Neural progenitor cell (in vitro differentiated cells): ENCODE results near the gene FBXW2. TPM values are rescaled to one million over a fixed set of nuclear protein-coding genes. Genes with fewer than 3 reads are reported as not detected.

Experiments used
- DNase-seq: peaks from one replicate; pipeline ENCODE4 v3.0.0-alpha.2; 2016; ENCODE audit warnings: low spot score
- H2AFZ ChIP-seq: fragments of 200-600 bp; sonication (generic); replicated peaks from 2 replicates; pipeline ENCODE4 v1.6.1; 2016; ENCODE audit warnings: antibody characterized with exemption
- H3F3A ChIP-seq: fragments of 200-600 bp; sonication (generic); 2 replicates; pipeline ENCODE4 v1.6.1; 2016; ENCODE audit warnings: antibody characterized with exemption, low read depth
- H3K27ac ChIP-seq: fragments of 200-600 bp; sonication (generic); 2 replicates; pipeline ENCODE4 v1.5.1; 2016; ENCODE audit warnings: mild to moderate bottlenecking
- H3K27me3 ChIP-seq: fragments of 200-600 bp; sonication (generic); 2 replicates; pipeline ENCODE4 v1.6.1; 2016; ENCODE audit warnings: mild to moderate bottlenecking, moderate library complexity
- H3K36me3 ChIP-seq: fragments of 200-600 bp; sonication (generic); 2 replicates; pipeline ENCODE4 v1.5.1; 2016
- H3K4me1 ChIP-seq: fragments of 200-600 bp; sonication (generic); 2 replicates; pipeline ENCODE4 v1.6.1; 2016; ENCODE audit warnings: mixed run types
- H3K4me2 ChIP-seq: fragments of 200-600 bp; sonication (generic); 2 replicates; pipeline ENCODE4 v1.6.1; 2016
- H3K4me3 ChIP-seq: fragments of 200-600 bp; sonication (generic); 2 replicates; pipeline ENCODE4 v1.5.1; 2016
- H3K79me2 ChIP-seq: fragments of 200-600 bp; sonication (generic); 2 replicates; pipeline ENCODE4 v1.6.1; 2016; ENCODE audit warnings: low read depth
- H3K9ac ChIP-seq: fragments of 200-600 bp; sonication (generic); 2 replicates; pipeline ENCODE4 v1.6.1; 2016
- H3K9me3 ChIP-seq: fragments of 200-600 bp; sonication (generic); 2 replicates; pipeline ENCODE4 v1.5.1; 2016; ENCODE audit warnings: low read depth
- H4K20me1 ChIP-seq: fragments of 200-600 bp; sonication (generic); 2 replicates; pipeline ENCODE4 v1.6.1; 2016; ENCODE audit warnings: low read depth
- H3K27ac Mint-ChIP-seq: 3 replicates; pipeline ENCODE4 v1.8.0; 2021; ENCODE audit warnings: mixed read lengths
- H3K27me3 Mint-ChIP-seq: 2 replicates; pipeline ENCODE4 v1.8.0; 2022; ENCODE audit warnings: low read depth, mild to moderate bottlenecking, inconsistent platforms, moderate library complexity, mixed read lengths; ENCODE audit not compliant: insufficient read depth
- H3K36me3 Mint-ChIP-seq: 3 replicates; pipeline ENCODE4 v1.8.0; 2021; ENCODE audit warnings: mixed read lengths
- H3K4me1 Mint-ChIP-seq: 3 replicates; pipeline ENCODE4 v1.8.0; 2021; ENCODE audit warnings: mixed read lengths
- H3K4me3 Mint-ChIP-seq: 3 replicates; pipeline ENCODE4 v1.8.0; 2021; ENCODE audit warnings: mild to moderate bottlenecking, moderate library complexity, mixed read lengths
- H3K9me3 Mint-ChIP-seq: 3 replicates; pipeline ENCODE4 v1.8.0; 2020; ENCODE audit warnings: mixed read lengths
- EZH2 ChIP-seq: fragments of 200-600 bp; sonication (generic); IDR thresholded peaks from 2 replicates; pipeline ENCODE4 v1.6.1; 2017; ENCODE audit warnings: antibody characterized with exemption, mild to moderate bottlenecking, moderate library complexity
- EZH2phosphoT487 ChIP-seq: fragments of 200-600 bp; sonication (generic); IDR thresholded peaks from 2 replicates; pipeline ENCODE4 v1.6.1; 2017; ENCODE audit warnings: antibody characterized with exemption
- total RNA-seq: library from RNA; depleted of rRNA; stranded (reverse); fragments of >200 nt; gene quantifications from 2 replicates; pipeline ENCODE4 v1.2.3, GENCODE V29; 2015; ENCODE audit warnings: low replicate concordance
- TF ChIP-seq, protein P1 (sequence below): fragments of 200-600 bp; sonication (generic); IDR thresholded peaks from 2 replicates; pipeline ENCODE4 v1.5.1; 2017; ENCODE audit warnings: antibody characterized with exemption, mild to moderate bottlenecking

FBXW2 gene
- total RNA-seq, 1 donor from 2014 or later, result 32.7 TPM

DNA sequence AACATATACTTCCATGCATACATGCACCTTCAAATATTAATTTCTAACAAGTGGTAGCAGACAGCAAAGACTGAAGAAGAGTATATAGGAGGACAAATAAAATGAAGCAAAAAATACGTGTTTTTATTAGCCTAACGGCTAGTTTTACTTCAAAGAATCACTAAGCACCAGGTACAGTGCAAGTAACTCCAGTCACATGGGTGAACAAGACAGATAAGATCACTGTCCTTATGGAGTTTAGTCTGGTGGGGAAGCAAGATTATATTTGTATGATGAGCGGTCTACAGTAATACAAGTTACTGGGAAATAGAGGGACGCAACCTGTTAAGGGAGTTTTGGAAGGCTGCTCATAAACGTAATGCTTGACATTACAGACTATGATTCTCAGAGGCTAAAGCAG is 16.0 kb downstream of the FBXW2 start:
- Mint-ChIP-seq H3K27me3 (no peaks in the 10 kb centered on the region), H3K4me1 (no peaks in the 10 kb centered on the region), H3K27ac (no peak overlapping the region), H3K4me3 (no peak overlapping the region), H3K9me3 (no peaks in the 10 kb centered on the region), H3K36me3 (peaks cover 18% of the 10 kb centered on the region)
- H3K9me3 ChIP-seq, result no peaks in the 10 kb centered on the region
- peaks cover 35% of the 10 kb centered on the region for H3K79me2 ChIP-seq
- H3F3A ChIP-seq, result no peaks in the 10 kb centered on the region
- H3K9ac ChIP-seq, result no peak overlapping the region
- no peaks in the 10 kb centered on the region for H3K4me1 ChIP-seq
- H3K4me2 ChIP-seq, result no peak overlapping the region
- no peak for DNase-seq
- no peak overlapping the region for H3K27ac ChIP-seq
- H2AFZ ChIP-seq, result no peak overlapping the region
- peaks cover 10% of the 10 kb centered on the region for H4K20me1 ChIP-seq
- peaks cover 3% of the 10 kb centered on the region for H3K36me3 ChIP-seq
- H3K27me3 ChIP-seq, result no peaks in the 10 kb centered on the region
- TF ChIP-seq, protein P1, sequence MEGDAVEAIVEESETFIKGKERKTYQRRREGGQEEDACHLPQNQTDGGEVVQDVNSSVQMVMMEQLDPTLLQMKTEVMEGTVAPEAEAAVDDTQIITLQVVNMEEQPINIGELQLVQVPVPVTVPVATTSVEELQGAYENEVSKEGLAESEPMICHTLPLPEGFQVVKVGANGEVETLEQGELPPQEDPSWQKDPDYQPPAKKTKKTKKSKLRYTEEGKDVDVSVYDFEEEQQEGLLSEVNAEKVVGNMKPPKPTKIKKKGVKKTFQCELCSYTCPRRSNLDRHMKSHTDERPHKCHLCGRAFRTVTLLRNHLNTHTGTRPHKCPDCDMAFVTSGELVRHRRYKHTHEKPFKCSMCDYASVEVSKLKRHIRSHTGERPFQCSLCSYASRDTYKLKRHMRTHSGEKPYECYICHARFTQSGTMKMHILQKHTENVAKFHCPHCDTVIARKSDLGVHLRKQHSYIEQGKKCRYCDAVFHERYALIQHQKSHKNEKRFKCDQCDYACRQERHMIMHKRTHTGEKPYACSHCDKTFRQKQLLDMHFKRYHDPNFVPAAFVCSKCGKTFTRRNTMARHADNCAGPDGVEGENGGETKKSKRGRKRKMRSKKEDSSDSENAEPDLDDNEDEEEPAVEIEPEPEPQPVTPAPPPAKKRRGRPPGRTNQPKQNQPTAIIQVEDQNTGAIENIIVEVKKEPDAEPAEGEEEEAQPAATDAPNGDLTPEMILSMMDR, result no peak
- TF ChIP-seq EZH2, result no peak
- no peak overlapping the region for H3K4me3 ChIP-seq

DNA sequence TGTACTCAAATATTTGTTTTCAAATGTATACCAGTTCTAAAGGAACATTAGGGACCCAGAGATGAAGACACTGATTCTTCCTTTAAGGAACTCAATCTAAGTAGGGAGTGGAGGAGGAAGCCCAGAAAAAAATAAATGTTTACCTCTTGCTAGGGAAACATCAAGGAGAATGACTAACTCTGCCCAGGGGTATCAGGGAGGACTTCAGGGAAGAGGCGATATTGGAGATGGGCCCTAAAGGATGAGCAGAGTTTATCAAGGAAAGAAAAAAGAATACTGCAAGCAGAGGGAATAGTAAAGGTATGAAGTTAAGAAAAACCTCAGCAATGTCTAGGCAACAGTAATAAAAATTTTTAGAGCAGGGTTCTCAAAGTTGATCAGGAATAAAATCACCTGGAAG is 16.4 kb downstream of the FBXW2 start:
- Mint-ChIP-seq H3K27me3 (no peaks in the 10 kb centered on the region), H3K9me3 (no peaks in the 10 kb centered on the region), H3K36me3 (peaks cover 18% of the 10 kb centered on the region), H3K4me1 (no peaks in the 10 kb centered on the region), H3K27ac (no peak overlapping the region), H3K4me3 (no peak overlapping the region)
- Histone ChIP-seq H3K79me2 (peaks cover 31% of the 10 kb centered on the region), H3F3A (no peaks in the 10 kb centered on the region), H3K36me3 (peaks cover 3% of the 10 kb centered on the region), H3K4me1 (no peaks in the 10 kb centered on the region), H2AFZ (no peak overlapping the region), H3K9me3 (no peaks in the 10 kb centered on the region), H3K27ac (no peak overlapping the region), H3K4me2 (no peak overlapping the region), H4K20me1 (peaks cover 10% of the 10 kb centered on the region), H3K9ac (no peak overlapping the region), H3K27me3 (no peaks in the 10 kb centered on the region), H3K4me3 (no peak overlapping the region)
- DNase-seq, result no peak
- TF ChIP-seq EZH2 (no peak), EZH2phosphoT487 (no peak)
- TF ChIP-seq, protein P1, result no peak

DNA sequence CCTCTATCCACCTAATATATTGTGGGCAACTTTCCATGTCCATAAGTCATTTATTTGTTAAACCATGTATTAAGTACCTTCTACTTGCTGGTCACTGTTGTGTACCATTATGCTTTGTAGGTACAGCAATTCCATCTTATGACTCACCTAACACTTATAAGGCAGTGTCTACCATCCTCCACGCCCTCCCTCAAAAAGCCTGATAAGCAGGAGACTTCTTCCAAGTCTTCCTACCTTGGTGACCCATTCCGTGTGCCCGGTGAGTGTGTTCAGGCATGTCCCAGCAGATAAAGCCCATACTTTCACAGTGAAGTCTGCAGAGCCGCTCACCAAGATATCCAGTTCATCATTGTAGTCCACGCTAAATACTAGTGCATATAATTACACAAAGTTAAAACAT is 17.4 kb downstream of the FBXW2 start:
- Mint-ChIP-seq H3K36me3 (peaks cover 17% of the 10 kb centered on the region), H3K4me3 (no peak overlapping the region), H3K9me3 (no peaks in the 10 kb centered on the region), H3K4me1 (no peaks in the 10 kb centered on the region), H3K27me3 (no peaks in the 10 kb centered on the region), H3K27ac (no peak overlapping the region)
- peaks cover 10% of the 10 kb centered on the region for H4K20me1 ChIP-seq
- no peaks in the 10 kb centered on the region for H3F3A ChIP-seq
- H3K4me1 ChIP-seq, result no peaks in the 10 kb centered on the region
- H3K9me3 ChIP-seq, result no peaks in the 10 kb centered on the region
- H3K79me2 ChIP-seq, result peaks cover 23% of the 10 kb centered on the region
- H3K27ac ChIP-seq, result no peak overlapping the region
- TF ChIP-seq EZH2 (no peak), EZH2phosphoT487 (no peak)
- TF ChIP-seq, protein P1, result no peak
- no peak overlapping the region for H3K9ac ChIP-seq
- no peaks in the 10 kb centered on the region for H3K27me3 ChIP-seq
- no peak overlapping the region for H3K4me3 ChIP-seq
- no peak overlapping the region for H2AFZ ChIP-seq
- H3K36me3 ChIP-seq, result peaks cover 9% of the 10 kb centered on the region
- no peak overlapping the region for H3K4me2 ChIP-seq
- no peak for DNase-seq

DNA sequence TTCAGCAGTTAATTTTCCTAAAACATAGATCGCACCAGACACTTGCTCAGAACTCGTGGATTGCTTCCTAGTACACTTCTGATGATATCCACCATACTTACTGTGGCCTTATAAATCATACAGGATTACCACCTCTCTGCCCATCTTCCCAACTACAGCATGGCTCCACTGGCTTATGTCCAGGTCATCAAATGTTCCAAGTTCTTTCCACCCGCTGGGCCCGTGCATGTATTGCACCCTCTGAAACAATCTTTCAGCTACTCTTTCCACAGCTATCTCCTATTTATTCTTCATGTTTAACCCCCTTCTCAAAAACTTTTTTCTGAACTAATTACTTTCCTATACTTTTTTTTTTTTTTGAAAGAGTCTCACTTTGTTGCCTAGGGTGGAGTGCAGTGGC is 18.5 kb downstream of the FBXW2 start:
- H3K27me3 Mint-ChIP-seq, result no peaks in the 10 kb centered on the region
- H3K4me3 ChIP-seq, result no peak overlapping the region
- peaks cover 21% of the 10 kb centered on the region for H3K36me3 Mint-ChIP-seq

More for the DNA sequence above, 18.5 kb downstream of the FBXW2 start:
- Histone ChIP-seq H3K27me3 (no peaks in the 10 kb centered on the region), H3F3A (no peaks in the 10 kb centered on the region), H3K9me3 (no peaks in the 10 kb centered on the region), H3K79me2 (peaks cover 13% of the 10 kb centered on the region), H2AFZ (no peak overlapping the region), H3K27ac (no peak overlapping the region), H4K20me1 (peaks cover 10% of the 10 kb centered on the region), H3K36me3 (peaks cover 14% of the 10 kb centered on the region), H3K9ac (no peak overlapping the region), H3K4me1 (no peaks in the 10 kb centered on the region), H3K4me2 (no peak overlapping the region)
- DNase-seq, result no peak
- H3K4me1 Mint-ChIP-seq, result no peaks in the 10 kb centered on the region
- no peaks in the 10 kb centered on the region for H3K9me3 Mint-ChIP-seq
- TF ChIP-seq EZH2, result no peak
- TF ChIP-seq EZH2phosphoT487, result no peak
- TF ChIP-seq, protein P1, result no peak
- no peak overlapping the region for H3K4me3 Mint-ChIP-seq
- no peak overlapping the region for H3K27ac Mint-ChIP-seq
